NCI-H2029 (cell line): ENCODE data around the gene ZNF865.
"Not testable (repeated sequence)": the region's sequence is repeated elsewhere in the genome, so short reads cannot be mapped to it uniquely, and the experiment has no call there.

Experiments
- DNase-seq: peaks from one replicate; lab custom pipeline; 2025; lab: John Stamatoyannopoulos, UW

ZNF865 gene

GRCh38 chr19:55605637-55606470, at the start of gene ZNF865:
ZNF865 (plus strand) TSS chr19:55605647; CDS start chr19:55613619, 7,972 bp downstream.
- peak; percentile 53 for DNase-seq

- DNase-seq: no peak
Observed at GRCh38 chr19:55559684-55560083, 45.8 kb upstream of the ZNF865 start.

- peak; percentile 24 for DNase-seq
Observed at GRCh38 chr19:55563261-55563690, 42.2 kb upstream of the ZNF865 start.

- DNase-seq: no peak
Observed at GRCh38 chr19:55566823-55567222, 38.6 kb upstream of the ZNF865 start.

GRCh38 chr19:55567708-55568328, 37.6 kb upstream of the ZNF865 start:
- no peak for DNase-seq

- not testable (repeated sequence) for DNase-seq
Observed at GRCh38 chr19:55569477-55569876, 36.0 kb upstream of the ZNF865 start.

- DNase-seq: not testable (repeated sequence)
Observed at GRCh38 chr19:55573929-55574328, 31.5 kb upstream of the ZNF865 start.

- no peak for DNase-seq
Observed at GRCh38 chr19:55576746-55577145, 28.7 kb upstream of the ZNF865 start.

- DNase-seq: no peak
Observed at GRCh38 chr19:55578031-55578760, 27.3 kb upstream of the ZNF865 start.

- DNase-seq: no peak
Observed at GRCh38 chr19:55578761-55579747, 26.4 kb upstream of the ZNF865 start.

- no peak for DNase-seq
Observed at GRCh38 chr19:55579766-55580621, 25.5 kb upstream of the ZNF865 start.

- DNase-seq: peak; percentile 89
Observed at GRCh38 chr19:55580628-55581144, 24.8 kb upstream of the ZNF865 start, which contains the start of gene ZNF579. ZNF579 (minus strand) TSS chr19:55580848; CDS start chr19:55579639, 1,209 bp downstream.

- no peak for DNase-seq
Observed at GRCh38 chr19:55581145-55581822, 24.2 kb upstream of the ZNF865 start.

GRCh38 chr19:55581823-55582223, 23.6 kb upstream of the ZNF865 start:
- peak; percentile 40 for DNase-seq

GRCh38 chr19:55582284-55582683, 23.2 kb upstream of the ZNF865 start:
- not testable (repeated sequence) for DNase-seq

GRCh38 chr19:55583897-55584296, 21.6 kb upstream of the ZNF865 start:
- not testable (repeated sequence) for DNase-seq

- no peak for DNase-seq
Observed at GRCh38 chr19:55584871-55585270, 20.6 kb upstream of the ZNF865 start.

- DNase-seq: peak; percentile 46
Observed at GRCh38 chr19:55585658-55586339, 19.6 kb upstream of the ZNF865 start.
